MM.1S (cell line): ENCODE results near the gene EVX1.

Source experiments
- DNase-seq: peaks from one replicate; pipeline ENCODE4 v3.0.0-alpha.2; 2015
- H2AFZ ChIP-seq: fragments of 300-600 bp; sonication (generic); 2 replicates; pipeline ENCODE4 v1.6.0; 2016; ENCODE audit warnings: antibody characterized with exemption, low read length
- H3F3A ChIP-seq: fragments of 300-600 bp; sonication (generic); 2 replicates; pipeline ENCODE4 v1.6.1; 2016; ENCODE audit warnings: mild to moderate bottlenecking, antibody characterized with exemption, low read length, moderate library complexity, mixed read lengths; ENCODE audit not compliant: insufficient read depth
- H3K27ac ChIP-seq: fragments of 300-600 bp; sonication (generic); 2 replicates; pipeline ENCODE4 v1.5.1; 2016; ENCODE audit warnings: mild to moderate bottlenecking, low read length
- H3K27me3 ChIP-seq: fragments of 300-600 bp; sonication (generic); replicated peaks from 2 replicates; pipeline ENCODE4 v1.6.0; 2016; ENCODE audit warnings: low read length; ENCODE audit not compliant: insufficient read depth
- H3K36me3 ChIP-seq: fragments of 300-600 bp; sonication (generic); replicated peaks from 2 replicates; pipeline ENCODE4 v1.6.1; 2016; ENCODE audit warnings: mild to moderate bottlenecking, low read length, mixed read lengths; ENCODE audit not compliant: insufficient read depth
- H3K4me1 ChIP-seq: fragments of 300-600 bp; sonication (generic); 2 replicates; pipeline ENCODE4 v1.6.1; 2016; ENCODE audit warnings: low read length, mixed read lengths
- H3K4me2 ChIP-seq: fragments of 300-600 bp; sonication (generic); 2 replicates; pipeline ENCODE4 v1.6.0; 2016; ENCODE audit warnings: low read depth, low read length
- H3K4me3 ChIP-seq: fragments of 300-600 bp; sonication (generic); 2 replicates; pipeline ENCODE4 v1.5.1; 2016; ENCODE audit warnings: low read length, mixed read lengths
- H3K79me2 ChIP-seq: fragments of 300-600 bp; sonication (generic); 2 replicates; pipeline ENCODE4 v1.6.1; 2016; ENCODE audit warnings: mixed run types, low read length, mixed read lengths
- H3K9ac ChIP-seq: fragments of 300-600 bp; sonication (generic); 2 replicates; pipeline ENCODE4 v1.6.1; 2016; ENCODE audit warnings: low read length, mixed read lengths
- H3K9me2 ChIP-seq: fragments of 300-600 bp; sonication (generic); replicated peaks from 2 replicates; pipeline ENCODE4 v1.6.1; 2016; ENCODE audit warnings: mild to moderate bottlenecking, low read length, mixed read lengths; ENCODE audit not compliant: insufficient read depth
- H3K9me3 ChIP-seq: fragments of 300-600 bp; sonication (generic); replicated peaks from 2 replicates; pipeline ENCODE4 v1.6.1; 2016; ENCODE audit warnings: mild to moderate bottlenecking, low read length, mixed read lengths; ENCODE audit not compliant: insufficient read depth
- H4K20me1 ChIP-seq: fragments of 300-600 bp; sonication (generic); 2 replicates; pipeline ENCODE4 v1.6.1; 2016; ENCODE audit warnings: mild to moderate bottlenecking, low read length, moderate library complexity, mixed read lengths; ENCODE audit not compliant: insufficient read depth
- CTCF ChIP-seq: fragments of 300-600 bp; sonication (generic); IDR thresholded peaks from 2 replicates; pipeline ENCODE4 v1.5.1; 2016; ENCODE audit warnings: antibody characterized with exemption, low read length, mixed read lengths
- EZH2 ChIP-seq: fragments of 300-600 bp; sonication (generic); optimal IDR thresholded peaks from 2 replicates; pipeline ENCODE3; 2017; ENCODE audit warnings: low read depth, mild to moderate bottlenecking, antibody characterized with exemption, low read length, mixed read lengths
- EZH2phosphoT487 ChIP-seq: fragments of 300-600 bp; sonication (generic); IDR thresholded peaks from 2 replicates; pipeline ENCODE4 v1.6.1; 2018; ENCODE audit warnings: antibody characterized with exemption, low read length

EVX1 gene

GRCh38 chr7:27244488-27245123 is 2.0 kb downstream of the EVX1 start:
- Histone ChIP-seq H3K4me3 (no peak overlapping the region), H3K9ac (no peak overlapping the region), H4K20me1 (no peaks in the 10 kb centered on the region), H3K27ac (no peak overlapping the region), H3K4me2 (no peak overlapping the region), H3F3A (no peaks in the 10 kb centered on the region), H3K36me3 (no peaks in the 10 kb centered on the region), H3K79me2 (no peaks in the 10 kb centered on the region), H3K9me3 (no peaks in the 10 kb centered on the region), H3K27me3 (peaks cover 58% of the 10 kb centered on the region), H3K4me1 (no peaks in the 10 kb centered on the region), H3K9me2 (no peaks in the 10 kb centered on the region), H2AFZ (no peak overlapping the region)
- DNase-seq = no peak
- TF ChIP-seq CTCF (no peak), EZH2phosphoT487 (no peak), EZH2 (no peak)

- no peak overlapping the region for H3K9ac ChIP-seq
- no peaks in the 10 kb centered on the region for H4K20me1 ChIP-seq
- H3K4me1 ChIP-seq = no peaks in the 10 kb centered on the region
- H3K27ac ChIP-seq = no peak overlapping the region
- no peaks in the 10 kb centered on the region for H3K9me2 ChIP-seq
- TF ChIP-seq EZH2 (no peak), EZH2phosphoT487 (no peak), CTCF (no peak)
- H3K27me3 ChIP-seq = peaks cover 53% of the 10 kb centered on the region
- H3F3A ChIP-seq = no peaks in the 10 kb centered on the region
- H3K4me3 ChIP-seq = no peak overlapping the region
- no peaks in the 10 kb centered on the region for H3K9me3 ChIP-seq
- H2AFZ ChIP-seq = no peak overlapping the region
- H3K36me3 ChIP-seq = no peaks in the 10 kb centered on the region
- no peak for DNase-seq
- no peaks in the 10 kb centered on the region for H3K79me2 ChIP-seq
- no peak overlapping the region for H3K4me2 ChIP-seq
Measured at GRCh38 chr7:27245124-27245797, 2.7 kb downstream of the EVX1 start.

- H3K9ac ChIP-seq = no peak overlapping the region
- no peak overlapping the region for H3K27ac ChIP-seq
- H3F3A ChIP-seq = no peaks in the 10 kb centered on the region
- H2AFZ ChIP-seq = no peak overlapping the region
- H3K27me3 ChIP-seq = peaks cover 53% of the 10 kb centered on the region
- H4K20me1 ChIP-seq = no peaks in the 10 kb centered on the region
- H3K9me2 ChIP-seq = no peaks in the 10 kb centered on the region
- no peaks in the 10 kb centered on the region for H3K36me3 ChIP-seq
- no peak for TF ChIP-seq EZH2
- TF ChIP-seq EZH2phosphoT487 = no peak
- no peak for TF ChIP-seq CTCF
- H3K9me3 ChIP-seq = no peaks in the 10 kb centered on the region
- no peak overlapping the region for H3K4me2 ChIP-seq
- H3K4me1 ChIP-seq = no peaks in the 10 kb centered on the region
- DNase-seq = no peak
- H3K4me3 ChIP-seq = no peak overlapping the region
- H3K79me2 ChIP-seq = no peaks in the 10 kb centered on the region
Measured at GRCh38 chr7:27245798-27246691, 3.4 kb downstream of the EVX1 start.
